NCI-H146 treated with DMSO at 0.1 percent for 48 hours (cell line): Measurements from ENCODE around the gene NSMCE1.
A peak's percentile ranks its signal among the peaks of the same experiment; 100 is the strongest.

ENCODE experiments used
- DNase-seq: peaks from one replicate; lab custom pipeline; 2025; ENCODE audit not compliant: unreplicated experiment; lab: John Stamatoyannopoulos, UW

The NSMCE1 gene

GRCh38 chr16:27232901-27233625, 35.5 kb downstream of the NSMCE1 start:
- no peak for DNase-seq

GRCh38 chr16:27232061-27232900, 36.3 kb downstream of the NSMCE1 start:
- DNase-seq = no peak

- DNase-seq = no peak
These were observed 36.9 kb downstream of the NSMCE1 start for GRCh38 chr16:27231692-27232060.

GRCh38 chr16:27230562-27231001, 38.0 kb downstream of the NSMCE1 start:
- DNase-seq = no peak

GRCh38 chr16:27229891-27230470, 38.6 kb downstream of the NSMCE1 start:
- DNase-seq = no peak

GRCh38 chr16:27228621-27229501, 39.7 kb downstream of the NSMCE1 start:
- peak; percentile 19 for DNase-seq

GRCh38 chr16:27228045-27228444, 40.5 kb downstream of the NSMCE1 start:
- DNase-seq = no peak

- no peak for DNase-seq
These were observed 41.4 kb downstream of the NSMCE1 start for GRCh38 chr16:27226976-27227705.

- DNase-seq = peak; percentile 39
These were observed 42.1 kb downstream of the NSMCE1 start for GRCh38 chr16:27226476-27226875.

- DNase-seq = peak; percentile 85
These were observed 42.8 kb downstream of the NSMCE1 start for GRCh38 chr16:27225536-27226360.

- DNase-seq = no peak
These were observed 43.8 kb downstream of the NSMCE1 start for GRCh38 chr16:27224741-27225300.

GRCh38 chr16:27224271-27224737, 44.3 kb downstream of the NSMCE1 start:
- no peak for DNase-seq

GRCh38 chr16:27223701-27224100, 44.9 kb downstream of the NSMCE1 start:
- no peak for DNase-seq

- no peak for DNase-seq
These were observed 45.4 kb downstream of the NSMCE1 start for GRCh38 chr16:27223226-27223610.

GRCh38 chr16:27222249-27223225, 46.0 kb downstream of the NSMCE1 start:
- no peak for DNase-seq

- DNase-seq = no peak
These were observed 46.9 kb downstream of the NSMCE1 start for GRCh38 chr16:27221576-27222248.

GRCh38 chr16:27220991-27221390, 47.6 kb downstream of the NSMCE1 start:
- DNase-seq = no peak
